ENCODE data around the gene TKTL1.
A peak's percentile ranks its signal among the peaks of the same experiment; 100 is the strongest.
"Not testable (repeated sequence)": the region's sequence is repeated elsewhere in the genome, so short reads cannot be mapped to it uniquely, and the experiment has no call there.

The TKTL1 gene

DNA sequence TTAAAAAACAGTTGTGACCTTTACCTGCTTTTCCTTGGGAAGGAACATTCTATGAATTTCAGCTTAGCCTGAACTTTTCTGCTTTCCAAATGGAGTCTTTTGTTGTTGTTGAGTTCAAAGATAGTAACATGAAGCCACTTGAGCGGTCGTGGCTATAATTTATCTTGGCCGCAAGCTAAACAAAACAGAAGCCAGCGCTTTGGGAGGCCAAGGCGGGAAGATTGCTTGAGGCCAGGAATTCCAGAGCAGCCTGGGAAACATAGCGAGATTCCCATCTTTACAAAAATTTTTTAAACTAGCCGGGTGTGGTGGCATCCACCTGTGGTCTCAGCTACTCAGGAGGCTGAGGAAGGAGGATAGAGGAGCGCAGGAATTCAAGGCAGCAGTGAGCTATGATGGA, 29.9 kb downstream of the TKTL1 start:
- H3K27ac Mint-ChIP-seq: peak overlapping the region; percentile 35
- peaks cover 60% of the 10 kb centered on the region for H3K4me1 Mint-ChIP-seq
- no peaks in the 10 kb centered on the region for H3K27me3 Mint-ChIP-seq
- no peak overlapping the region for H3K4me3 Mint-ChIP-seq
- H3K36me3 Mint-ChIP-seq: no peaks in the 10 kb centered on the region
- no peaks in the 10 kb centered on the region for H3K9me3 Mint-ChIP-seq

DNA sequence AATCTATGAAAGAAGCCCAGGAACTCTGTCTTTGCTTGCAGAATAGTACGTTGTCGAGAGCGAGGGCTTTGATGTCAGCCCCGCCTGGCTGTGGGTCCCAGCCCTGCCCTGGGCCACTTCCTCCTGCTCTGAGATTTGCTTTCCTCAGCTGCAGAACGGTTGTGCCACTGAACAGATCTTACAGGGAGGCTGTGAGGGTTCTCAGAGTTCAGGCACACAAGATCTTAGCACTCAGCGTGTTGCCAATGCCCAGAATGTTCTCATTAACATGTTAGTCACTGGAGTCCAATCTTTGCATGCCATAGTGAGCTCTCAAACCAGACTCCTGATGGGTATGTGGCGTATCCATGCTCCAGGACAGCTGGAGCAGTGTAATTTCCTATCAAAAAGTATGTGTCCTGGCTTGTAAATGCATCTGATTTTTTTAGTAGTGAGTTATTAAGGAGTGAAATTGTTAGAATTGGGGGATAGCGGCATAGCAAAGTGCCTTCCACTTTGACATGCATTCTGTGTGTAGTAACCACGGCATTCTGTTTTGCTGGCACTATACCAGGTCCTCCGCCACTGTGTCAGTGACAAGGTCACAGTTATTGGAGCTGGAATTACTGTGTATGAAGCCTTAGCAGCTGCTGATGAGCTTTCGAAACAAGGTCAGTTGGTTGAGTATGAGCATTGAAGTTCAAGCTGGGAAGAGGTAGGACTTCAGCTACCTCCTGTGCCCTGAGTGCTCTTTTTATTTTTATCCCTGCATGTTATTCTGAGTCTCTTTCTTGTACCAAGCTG, 31.6 kb downstream of the TKTL1 start:
- H3K27ac Mint-ChIP-seq: peak overlapping the region; percentile 90
- H3K4me1 Mint-ChIP-seq: peaks cover 51% of the 10 kb centered on the region
- H3K4me3 Mint-ChIP-seq: peak overlapping the region; percentile 72
- no peaks in the 10 kb centered on the region for H3K9me3 Mint-ChIP-seq
- no peaks in the 10 kb centered on the region for H3K36me3 Mint-ChIP-seq
- no peaks in the 10 kb centered on the region for H3K27me3 Mint-ChIP-seq

DNA sequence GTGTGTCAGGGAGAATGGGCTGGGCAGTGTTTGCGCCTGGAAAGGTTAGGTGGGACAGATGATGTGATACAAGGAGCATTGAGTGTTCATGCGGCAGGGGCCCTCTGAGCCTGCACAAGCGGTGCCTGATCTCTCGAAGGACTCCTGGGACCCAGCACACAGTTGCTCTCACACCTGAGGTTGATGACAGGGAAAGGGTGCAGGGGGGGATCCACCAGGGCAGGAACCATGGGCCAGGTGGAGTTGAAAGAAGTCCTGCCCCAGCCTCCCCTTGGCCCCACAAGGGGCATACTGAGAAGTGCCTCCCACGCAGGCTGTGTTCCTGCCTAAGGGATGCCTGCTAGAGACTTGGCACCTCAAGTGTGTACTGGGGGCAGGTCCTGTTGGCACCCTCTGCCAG, 33.1 kb downstream of the TKTL1 start:
- Mint-ChIP-seq H3K4me1 (peaks cover 53% of the 10 kb centered on the region), H3K27ac (no peak overlapping the region), H3K9me3 (no peaks in the 10 kb centered on the region), H3K27me3 (no peaks in the 10 kb centered on the region), H3K36me3 (no peaks in the 10 kb centered on the region), H3K4me3 (peak overlapping the region; percentile 1)

DNA sequence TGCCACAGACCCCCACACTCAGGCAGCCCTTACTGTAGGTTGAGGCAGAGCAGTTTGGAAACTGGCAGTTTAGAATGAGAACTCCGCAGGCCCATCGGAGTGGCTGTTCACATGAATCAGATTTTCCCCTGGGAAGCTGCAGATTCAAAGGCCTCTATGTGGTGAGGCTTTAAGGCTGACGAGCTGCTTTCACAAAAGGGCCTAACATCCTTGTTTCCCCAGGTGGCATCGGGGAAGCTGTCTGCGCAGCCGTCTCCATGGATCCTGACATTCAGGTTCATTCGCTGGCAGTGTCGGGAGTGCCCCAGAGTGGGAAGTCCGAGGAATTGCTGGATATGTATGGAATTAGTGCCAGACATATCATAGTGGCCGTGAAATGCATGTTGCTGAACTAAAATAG, 33.7 kb downstream of the TKTL1 start:
- no peaks in the 10 kb centered on the region for H3K9me3 Mint-ChIP-seq
- H3K4me3 Mint-ChIP-seq: no peak overlapping the region
- peaks cover 60% of the 10 kb centered on the region for H3K4me1 Mint-ChIP-seq
- no peak overlapping the region for H3K27ac Mint-ChIP-seq
- no peaks in the 10 kb centered on the region for H3K36me3 Mint-ChIP-seq
- no peaks in the 10 kb centered on the region for H3K27me3 Mint-ChIP-seq

DNA sequence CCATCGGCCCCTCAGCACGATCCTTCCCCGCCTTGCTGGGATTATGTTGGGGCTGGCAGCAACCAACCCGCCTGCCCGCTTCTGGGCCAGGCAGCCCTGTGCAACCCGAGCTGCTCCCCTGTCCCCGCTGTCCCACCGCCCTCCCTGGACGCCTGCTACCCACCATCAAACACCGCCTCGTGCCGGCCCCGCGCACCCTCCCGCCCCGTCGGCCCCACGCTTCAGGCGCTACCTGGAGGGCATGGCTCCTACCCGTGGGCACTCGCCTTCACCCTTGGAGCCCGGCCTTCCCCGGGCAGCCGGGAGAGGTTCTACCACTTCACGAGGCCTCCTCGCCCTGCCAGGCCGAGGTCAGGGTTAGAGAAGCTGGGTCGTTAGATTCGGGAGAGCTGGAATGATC, 37.0 kb downstream of the TKTL1 start:
- no peaks in the 10 kb centered on the region for H3K36me3 Mint-ChIP-seq
- no peak overlapping the region for H3K4me3 Mint-ChIP-seq
- H3K27ac Mint-ChIP-seq: no peak overlapping the region
- H3K4me1 Mint-ChIP-seq: peaks cover 40% of the 10 kb centered on the region
- no peaks in the 10 kb centered on the region for H3K9me3 Mint-ChIP-seq
- H3K27me3 Mint-ChIP-seq: no peaks in the 10 kb centered on the region

DNA sequence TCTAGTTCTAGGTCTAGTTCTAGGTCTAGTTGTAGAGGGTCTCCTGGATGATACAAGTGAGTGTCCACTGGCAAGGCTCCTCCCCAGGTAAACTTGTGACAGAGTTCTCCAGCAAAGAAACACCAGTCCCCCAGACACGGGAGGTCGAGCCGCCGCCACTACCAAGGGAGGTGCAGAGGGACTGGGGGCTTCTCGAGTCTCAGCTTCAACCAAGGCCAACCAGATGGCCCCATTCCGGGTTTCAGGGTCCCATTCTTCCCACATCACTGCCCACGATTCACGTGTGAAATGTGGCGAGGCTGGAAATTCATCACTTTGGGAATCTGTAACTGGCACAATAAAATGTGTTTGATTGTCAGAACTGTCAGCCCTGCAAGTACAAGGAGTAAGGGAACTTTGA, 37.5 kb downstream of the TKTL1 start:
- H3K4me1 Mint-ChIP-seq: peaks cover 35% of the 10 kb centered on the region
- no peak overlapping the region for H3K27ac Mint-ChIP-seq
- no peaks in the 10 kb centered on the region for H3K27me3 Mint-ChIP-seq
- H3K36me3 Mint-ChIP-seq: no peaks in the 10 kb centered on the region
- H3K9me3 Mint-ChIP-seq: no peaks in the 10 kb centered on the region
- H3K4me3 Mint-ChIP-seq: no peak overlapping the region

DNA sequence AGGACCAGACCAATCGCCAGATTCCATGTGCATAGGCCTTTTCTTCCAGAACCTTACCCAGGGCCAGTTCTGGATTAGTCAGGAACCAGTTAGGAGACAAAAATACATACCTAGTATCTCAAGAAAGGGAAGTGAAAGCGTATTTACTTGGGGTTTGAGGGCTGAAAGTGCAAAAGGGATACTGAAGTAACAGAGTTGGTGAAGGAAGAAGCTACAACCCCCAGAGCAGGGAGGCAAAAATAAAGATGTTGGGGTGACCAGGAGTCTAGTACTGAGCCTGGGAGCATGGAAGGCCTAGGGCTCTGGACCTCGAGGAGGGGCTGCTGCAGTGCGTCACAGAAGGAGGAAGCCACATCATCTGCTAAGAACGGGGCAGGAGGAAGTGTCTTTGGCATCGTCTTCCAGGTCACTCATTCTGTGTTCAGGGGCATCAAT, 38.3 kb downstream of the TKTL1 start:
- no peaks in the 10 kb centered on the region for H3K27me3 Mint-ChIP-seq
- H3K36me3 Mint-ChIP-seq: no peaks in the 10 kb centered on the region
- H3K4me3 Mint-ChIP-seq: no peak overlapping the region
- H3K9me3 Mint-ChIP-seq: no peaks in the 10 kb centered on the region
- H3K4me1 Mint-ChIP-seq: peaks cover 30% of the 10 kb centered on the region
- H3K27ac Mint-ChIP-seq: peak overlapping the region; percentile 83

DNA sequence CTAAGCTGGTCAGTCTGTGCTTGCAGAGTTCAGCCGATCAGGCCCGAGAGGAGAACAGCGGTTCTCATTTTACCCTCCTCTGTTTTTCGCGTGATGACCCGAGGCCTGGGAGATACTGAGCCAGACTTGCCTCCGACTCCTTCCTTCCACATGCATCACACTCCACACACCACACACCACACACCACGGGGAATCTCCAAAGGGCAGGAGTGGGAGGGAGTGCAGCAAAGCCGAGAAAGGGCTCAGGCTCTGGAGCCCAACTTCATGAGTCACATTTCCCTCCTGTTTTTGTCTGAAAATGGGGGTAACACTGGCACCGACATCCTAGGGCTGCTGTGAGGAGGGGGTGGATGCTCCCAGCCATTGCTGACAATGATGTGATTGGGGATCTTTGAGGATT, 38.9 kb downstream of the TKTL1 start:
- H3K27ac Mint-ChIP-seq: peak overlapping the region; percentile 26
- H3K36me3 Mint-ChIP-seq: no peaks in the 10 kb centered on the region
- no peak overlapping the region for H3K4me3 Mint-ChIP-seq

DNA sequence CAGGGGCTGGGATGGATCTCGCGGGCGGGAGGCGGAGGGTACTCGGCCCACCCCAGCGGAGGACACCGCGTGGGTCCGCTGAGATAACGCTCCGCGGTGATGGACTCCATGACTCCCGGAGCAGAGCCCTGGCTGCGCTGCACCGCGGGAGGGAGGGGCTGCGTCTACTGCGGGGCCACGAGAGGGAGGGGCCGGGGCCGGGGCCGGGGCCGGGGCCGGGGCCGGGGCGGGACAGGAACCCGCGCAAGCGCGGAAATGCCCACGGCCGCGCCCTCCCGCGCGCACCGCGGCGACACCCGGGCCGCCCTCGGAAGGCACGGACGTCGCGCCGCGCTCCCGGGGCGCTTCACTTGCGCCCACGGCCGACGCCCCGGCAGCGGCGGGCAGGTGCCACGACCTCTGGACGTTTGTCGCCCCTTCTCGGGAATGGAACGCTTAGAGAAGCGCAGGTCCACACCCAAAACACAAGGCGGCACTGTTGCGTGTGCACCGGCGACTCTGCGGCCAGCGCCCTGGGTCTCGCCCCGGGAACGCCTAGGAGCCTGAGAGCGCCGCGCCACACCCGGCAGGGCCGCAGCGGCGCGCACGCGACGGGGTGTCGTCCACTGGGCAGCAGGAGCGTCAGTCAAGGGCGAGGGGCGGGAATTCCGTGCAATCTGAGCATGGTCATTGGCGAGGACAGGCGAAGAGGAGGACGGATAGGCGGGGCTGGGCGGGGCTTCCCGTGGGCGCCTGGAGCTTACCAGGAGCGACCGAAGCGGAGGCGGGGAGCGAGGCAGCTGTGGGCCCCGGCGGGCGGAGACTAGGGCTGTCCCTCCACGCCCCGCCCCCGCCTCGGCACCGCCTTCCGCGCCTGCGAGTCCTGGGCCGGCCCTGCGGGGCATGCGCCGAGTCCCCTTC, 46.1 kb downstream of the TKTL1 start:
- H3K4me3 Mint-ChIP-seq, H3K9me3 Mint-ChIP-seq, H3K4me1 Mint-ChIP-seq, H3K36me3 Mint-ChIP-seq, H3K27ac Mint-ChIP-seq, H3K27me3 Mint-ChIP-seq: not testable (repeated sequence)

More for the DNA sequence above, 38.9 kb downstream of the TKTL1 start:
- H3K4me1 Mint-ChIP-seq: peaks cover 26% of the 10 kb centered on the region
- no peaks in the 10 kb centered on the region for H3K9me3 Mint-ChIP-seq
- H3K27me3 Mint-ChIP-seq: no peaks in the 10 kb centered on the region

DNA sequence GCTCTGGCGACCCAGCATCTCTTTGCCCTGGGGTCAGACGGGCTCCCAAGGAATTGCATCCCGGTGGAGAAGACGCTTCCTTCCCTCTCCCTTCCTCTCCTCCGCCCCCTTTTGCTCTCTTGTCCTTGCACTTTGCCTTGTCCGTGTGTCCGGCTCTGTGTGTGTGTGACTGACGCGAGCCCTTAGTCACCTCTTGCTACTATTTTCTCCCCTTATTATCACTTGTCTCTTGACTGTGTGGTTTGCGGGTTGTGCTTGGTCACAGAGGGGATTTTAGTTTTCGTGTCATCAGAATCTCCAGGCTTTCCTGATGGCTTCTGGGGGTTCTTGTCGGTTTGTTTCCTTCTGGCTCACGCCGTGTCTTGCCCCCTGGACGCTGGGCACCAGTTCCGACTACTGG, 47.5 kb downstream of the TKTL1 start:
- H3K36me3 Mint-ChIP-seq, H3K4me3 Mint-ChIP-seq: not testable (repeated sequence)

DNA sequence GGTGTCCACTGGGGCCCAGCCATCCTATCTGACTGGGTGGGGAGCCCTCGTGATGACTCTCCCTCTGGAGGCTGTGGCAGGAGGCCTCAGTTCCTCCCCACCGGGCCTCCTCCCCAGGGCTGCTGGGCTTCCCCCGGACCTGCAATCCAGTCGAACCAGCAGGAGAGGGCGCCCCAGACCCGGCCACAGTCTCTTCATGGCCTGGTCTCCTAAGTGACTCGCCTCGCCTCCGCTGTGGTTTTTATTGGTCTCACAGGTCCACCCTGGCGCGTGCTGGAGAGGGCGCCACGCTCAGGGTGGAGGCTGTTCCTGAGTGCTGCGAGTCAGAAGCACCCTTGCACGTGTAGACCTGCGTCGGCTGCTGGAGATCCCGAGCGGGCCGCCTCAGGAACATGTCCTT, 48.0 kb downstream of the TKTL1 start:
- H3K27ac Mint-ChIP-seq, H3K36me3 Mint-ChIP-seq, H3K4me3 Mint-ChIP-seq, H3K9me3 Mint-ChIP-seq, H3K27me3 Mint-ChIP-seq: not testable (repeated sequence)
- H3K4me1 Mint-ChIP-seq: peaks cover 11% of the 10 kb centered on the region

More for the DNA sequence above, 47.5 kb downstream of the TKTL1 start:
- not testable (repeated sequence) for H3K27ac Mint-ChIP-seq, H3K9me3 Mint-ChIP-seq, H3K4me1 Mint-ChIP-seq, H3K27me3 Mint-ChIP-seq

DNA sequence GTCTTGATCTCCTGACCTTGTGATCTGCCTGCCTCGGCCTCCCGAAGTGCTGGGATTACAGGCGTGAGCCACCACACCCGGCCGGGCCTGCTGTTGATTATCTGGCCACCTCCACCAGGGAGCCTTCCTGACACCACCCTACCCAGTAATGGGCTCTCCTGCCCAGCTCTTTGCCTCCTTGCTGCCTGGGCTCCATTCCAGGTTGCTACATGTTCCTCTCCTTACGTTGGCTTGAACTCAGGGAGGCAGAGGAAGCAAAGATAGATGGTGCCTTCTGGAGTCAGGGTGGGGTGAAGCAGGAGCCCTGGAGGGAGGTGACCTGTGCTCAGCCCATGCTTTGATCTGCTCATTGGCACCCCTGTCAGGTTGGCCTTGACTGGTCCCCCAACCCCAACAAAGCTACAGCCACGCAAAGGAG, 52.5 kb downstream of the TKTL1 start:
- Mint-ChIP-seq H3K9me3 (no peaks in the 10 kb centered on the region), H3K4me1 (peaks cover 21% of the 10 kb centered on the region), H3K4me3 (no peak overlapping the region), H3K27ac (no peak overlapping the region), H3K36me3 (no peaks in the 10 kb centered on the region), H3K27me3 (no peaks in the 10 kb centered on the region)

DNA sequence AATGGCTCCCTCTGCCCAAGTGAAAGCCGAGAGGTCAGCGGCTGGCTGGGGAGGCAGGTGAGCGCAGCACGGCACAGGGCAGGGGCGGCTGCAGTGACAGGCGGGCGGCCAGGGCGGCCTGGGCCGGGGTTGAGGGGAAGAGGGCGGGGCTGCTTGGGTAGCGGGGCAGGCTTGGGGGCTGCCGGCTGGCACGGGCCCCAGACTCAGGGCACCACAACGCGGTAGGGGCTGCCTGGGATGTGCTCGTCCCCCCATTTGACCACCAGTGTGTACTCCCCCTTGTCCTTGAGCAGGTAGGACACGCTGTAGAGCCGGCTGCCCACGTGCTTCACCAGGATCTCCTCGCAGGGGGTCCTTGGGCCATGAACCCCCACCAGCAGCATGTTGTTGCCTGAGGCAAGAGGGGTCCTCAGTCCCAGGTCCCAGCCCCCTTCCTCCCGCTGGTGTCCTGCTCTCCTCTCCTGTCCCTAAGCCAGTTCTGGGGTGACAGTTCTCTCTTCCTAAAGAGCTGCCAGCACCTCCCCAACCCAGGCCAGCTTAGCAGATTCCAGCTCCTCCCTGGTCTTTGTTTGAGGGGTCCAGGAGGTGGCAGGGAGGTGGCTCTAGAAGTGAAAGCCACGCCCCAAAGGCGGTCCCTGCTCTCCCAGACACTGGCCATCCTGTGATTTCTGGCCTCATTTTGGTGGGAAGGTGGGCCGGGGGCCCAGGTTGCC, 53.2 kb downstream of the TKTL1 start:
- Mint-ChIP-seq H3K36me3 (no peaks in the 10 kb centered on the region), H3K4me3 (no peak overlapping the region), H3K27ac (no peak overlapping the region), H3K27me3 (no peaks in the 10 kb centered on the region), H3K9me3 (no peaks in the 10 kb centered on the region), H3K4me1 (peaks cover 21% of the 10 kb centered on the region)

DNA sequence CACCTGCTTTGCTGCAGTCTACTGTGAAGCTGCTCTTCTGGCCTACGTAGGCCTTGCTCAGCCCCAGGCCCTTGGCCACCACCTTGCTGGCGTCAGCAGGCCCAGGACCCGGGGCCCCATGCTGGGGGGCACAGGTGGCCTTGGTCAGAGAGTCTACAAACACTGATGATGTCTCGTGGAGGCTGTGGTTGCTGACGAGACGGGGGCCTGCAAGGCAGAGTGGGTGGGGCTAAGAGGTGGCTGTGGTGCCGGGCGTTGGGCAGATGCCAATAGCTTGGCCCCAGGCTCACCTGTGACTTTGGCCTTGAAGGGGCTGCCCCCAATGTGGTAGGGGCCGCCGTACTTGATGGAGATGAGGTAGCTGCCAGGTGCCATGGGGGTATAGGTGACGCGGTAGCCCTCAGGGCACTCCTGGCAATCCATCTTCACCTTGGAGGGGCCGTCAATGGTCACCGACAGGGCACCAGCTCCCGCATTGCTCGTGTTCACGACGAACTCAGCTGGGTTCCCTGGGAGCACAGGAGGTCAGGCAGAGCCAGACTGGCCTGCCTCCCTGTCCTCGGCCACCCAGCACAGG, 53.9 kb downstream of the TKTL1 start:
- peaks cover 23% of the 10 kb centered on the region for H3K4me1 Mint-ChIP-seq
- no peaks in the 10 kb centered on the region for H3K36me3 Mint-ChIP-seq
- no peak overlapping the region for H3K4me3 Mint-ChIP-seq
- no peaks in the 10 kb centered on the region for H3K27me3 Mint-ChIP-seq
- H3K9me3 Mint-ChIP-seq: no peaks in the 10 kb centered on the region
- H3K27ac Mint-ChIP-seq: no peak overlapping the region

DNA sequence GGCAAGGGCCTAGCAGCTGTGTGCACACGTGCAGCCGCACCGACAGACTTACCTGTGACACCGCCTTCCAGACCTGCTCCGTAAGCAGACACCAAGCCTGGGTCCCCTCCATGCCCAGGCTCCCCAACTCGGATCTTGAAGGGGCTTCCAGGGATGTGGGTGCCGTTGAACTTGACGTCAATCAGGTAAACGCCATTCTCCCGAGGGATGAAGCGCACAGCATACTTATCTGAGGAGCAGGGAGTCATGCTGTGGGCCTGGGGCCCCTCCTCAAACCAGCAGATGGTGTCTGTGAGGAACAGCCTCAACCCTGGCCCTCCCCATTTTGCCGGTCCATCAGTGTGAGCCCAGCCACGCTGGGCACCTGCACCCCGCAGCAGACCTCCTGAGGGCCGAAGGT, 54.4 kb downstream of the TKTL1 start:
- H3K4me3 Mint-ChIP-seq: no peak overlapping the region
- H3K36me3 Mint-ChIP-seq: no peaks in the 10 kb centered on the region
- peaks cover 23% of the 10 kb centered on the region for H3K4me1 Mint-ChIP-seq
- H3K9me3 Mint-ChIP-seq: no peaks in the 10 kb centered on the region
- no peaks in the 10 kb centered on the region for H3K27me3 Mint-ChIP-seq
- H3K27ac Mint-ChIP-seq: no peak overlapping the region

Measured in activated naive CD4-positive, alpha-beta T cell treated with anti-CD3 and anti-CD28 coated beads, Interleukin-2, amount 50 U/mL, for 24 hours (primary cell).